Panc1 (cell line): Measurements from ENCODE around the gene MCTP1. TPM values are rescaled to one million over a fixed set of nuclear protein-coding genes. Genes with fewer than 3 reads are reported as not detected.

ENCODE experiments used
- ATAC-seq: fragments of 200-7000 bp; cut with Tn5 transposase; 2 replicates; pipeline ENCODE4 v1.9.1; 2020; ENCODE audit warnings: mild to moderate bottlenecking, moderate library complexity
- BruUV-seq: library from RNA; stranded (reverse); fragments of 400-500 nt; replicated peaks from 2 replicates; lab custom pipeline; 2021; lab: Mats Ljungman, UMichigan
- CTCF ChIA-PET: fragments of 300-600 bp; sonication (Branson Sonifier 250); formaldehyde crosslinking; loops from one replicate; lab custom pipeline; 2022; ENCODE audit warnings: antibody characterized with exemption; lab: Charles Lee
- POLR2A ChIA-PET: fragments of 300-600 bp; sonication (Branson Sonifier 250); formaldehyde crosslinking; loops from one replicate; lab custom pipeline; 2022; ENCODE audit warnings: antibody characterized with exemption; lab: Charles Lee
- DNase-seq: peaks from one replicate; pipeline ENCODE4 v3.0.0-alpha.2; 2010; ENCODE audit warnings: low read depth, low spot score
- H3K27ac ChIP-seq: 2 replicates; pipeline ENCODE4 v1.5.1; 2011; ENCODE audit warnings: mild to moderate bottlenecking, low read length, inconsistent platforms
- H3K27me3 ChIP-seq: fragments of 200-500 bp; sonication (Bioruptor generic); 2 replicates; pipeline ENCODE4 v1.6.0; 2014; ENCODE audit warnings: low read length, inconsistent platforms; ENCODE audit not compliant: control insufficient read depth, insufficient read depth
- H3K36me3 ChIP-seq: fragments of 200-500 bp; sonication (Bioruptor generic); 2 replicates; pipeline ENCODE4 v1.5.1; 2014; ENCODE audit warnings: inconsistent platforms, mild to moderate bottlenecking, low read length, moderate library complexity; ENCODE audit not compliant: control insufficient read depth, insufficient read depth
- H3K4me1 ChIP-seq: 2 replicates; pipeline ENCODE4 v1.5.1; 2011; ENCODE audit warnings: inconsistent platforms, mild to moderate bottlenecking, low read length, moderate library complexity; ENCODE audit not compliant: control insufficient read depth, insufficient read depth
- H3K4me3 ChIP-seq, 2 experiments: 2 replicates each; pipeline ENCODE4 v1.5.1; 2011 to 2012; ENCODE audit warnings: low read depth in 2 of 2, low read length in 2 of 2, mild to moderate bottlenecking in 2 of 2, inconsistent platforms in 1 of 2, moderate library complexity in 1 of 2
- H3K9me3 ChIP-seq: fragments of 200-500 bp; sonication (Bioruptor generic); 2 replicates; pipeline ENCODE4 v1.5.1; 2014; ENCODE audit warnings: low read depth, mild to moderate bottlenecking, inconsistent platforms, low read length, moderate library complexity; ENCODE audit not compliant: control insufficient read depth, insufficient read depth
- CTCF ChIP-seq: fragments of 450-650 bp; IDR thresholded peaks from 2 replicates; pipeline ENCODE4 v1.5.1; 2017; ENCODE audit warnings: mild to moderate bottlenecking
- POLR2AphosphoS5 ChIP-seq: IDR thresholded peaks from 2 replicates; pipeline ENCODE4 v1.6.1; 2012; ENCODE audit warnings: mild to moderate bottlenecking, low read depth, low read length, moderate library complexity
- SIN3A ChIP-seq: IDR thresholded peaks from 2 replicates; pipeline ENCODE4 v1.6.1; 2012; ENCODE audit warnings: low read depth, mild to moderate bottlenecking, low read length, moderate library complexity, borderline replicate concordance; ENCODE audit not compliant: insufficient read depth
- TCF7L2 ChIP-seq: IDR thresholded peaks from 2 replicates; pipeline ENCODE4 v1.6.1; 2011; ENCODE audit warnings: mild to moderate bottlenecking, low read depth, low read length, inconsistent platforms
- in situ Hi-C: cut with HindIII; loops from 2 replicates; pipeline ENCODE4 v1.10.0; 2016; ENCODE audit warnings: low sequenced_read_pairs, low pct_unique_long_range_greater_than_20kb
- intact Hi-C: fragments of 100-400 bp; cut with micrococcal nuclease; formaldehyde crosslinking; loops from one replicate; pipeline ENCODE4 v1.10.0; 2022; ENCODE audit not compliant: unreplicated experiment
- total RNA-seq: library from RNA; stranded (reverse); gene quantifications from one replicate; pipeline ENCODE4 v1.2.1, GENCODE V29; 2021; ENCODE audit not compliant: unreplicated experiment
- TF ChIP-seq, protein P1 (sequence below), 2 experiments: IDR thresholded peaks; 2 replicates each; pipeline ENCODE4 v1.6.1; 2011 to 2012; ENCODE audit warnings: low read depth in 2 of 2, control low read depth in 1 of 2, low read length in 1 of 2, mild to moderate bottlenecking in 1 of 2, moderate library complexity in 1 of 2; ENCODE audit not compliant: insufficient read depth in 1 of 2

The MCTP1 gene
- total RNA-seq, 1 experiment from 2014 or later: 39.8 TPM

DNA sequence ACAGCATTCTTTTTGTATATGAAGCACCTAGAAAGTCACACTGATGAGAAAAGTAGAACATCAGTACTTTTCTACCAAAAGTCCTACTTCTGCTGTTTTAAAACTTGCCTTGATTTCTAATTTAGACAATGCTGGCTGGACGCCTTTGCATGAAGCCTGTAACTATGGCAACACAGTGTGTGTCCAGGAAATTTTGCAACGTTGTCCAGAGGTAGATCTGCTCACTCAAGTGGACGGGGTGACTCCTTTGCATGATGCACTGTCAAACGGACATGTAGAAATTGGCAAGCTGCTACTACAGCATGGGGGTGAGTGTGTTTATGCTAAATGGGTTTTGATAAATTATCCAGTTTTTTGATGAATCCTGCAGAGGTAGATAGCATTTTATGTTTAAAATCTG, 592.9 kb downstream of the MCTP1 start:
- Histone ChIP-seq H3K36me3 (peaks cover 6% of the 10 kb centered on the region), H3K27ac (no peak overlapping the region), H3K4me1 (no peaks in the 10 kb centered on the region), H3K9me3 (no peaks in the 10 kb centered on the region), H3K27me3 (no peaks in the 10 kb centered on the region), H3K4me3 (no peak overlapping the region)
- intact Hi-C loops: loop anchor here (2.0 to 5.0 kb wide), 2 partner anchors 75 to 167 kb away; partner anchors contain the start of genes KIAA0825 and SLF1
- in situ Hi-C loops: no loop called here
- no TSS peak for BruUV-seq
- no peak for DNase-seq
- ChIA-PET CTCF (no interaction called here), POLR2A (no interaction called here)
- TF ChIP-seq CTCF: no peak
- TF ChIP-seq TCF7L2: no peak
- TF ChIP-seq SIN3A: no peak
- no peak for TF ChIP-seq POLR2AphosphoS5
- TF ChIP-seq, protein P1, sequence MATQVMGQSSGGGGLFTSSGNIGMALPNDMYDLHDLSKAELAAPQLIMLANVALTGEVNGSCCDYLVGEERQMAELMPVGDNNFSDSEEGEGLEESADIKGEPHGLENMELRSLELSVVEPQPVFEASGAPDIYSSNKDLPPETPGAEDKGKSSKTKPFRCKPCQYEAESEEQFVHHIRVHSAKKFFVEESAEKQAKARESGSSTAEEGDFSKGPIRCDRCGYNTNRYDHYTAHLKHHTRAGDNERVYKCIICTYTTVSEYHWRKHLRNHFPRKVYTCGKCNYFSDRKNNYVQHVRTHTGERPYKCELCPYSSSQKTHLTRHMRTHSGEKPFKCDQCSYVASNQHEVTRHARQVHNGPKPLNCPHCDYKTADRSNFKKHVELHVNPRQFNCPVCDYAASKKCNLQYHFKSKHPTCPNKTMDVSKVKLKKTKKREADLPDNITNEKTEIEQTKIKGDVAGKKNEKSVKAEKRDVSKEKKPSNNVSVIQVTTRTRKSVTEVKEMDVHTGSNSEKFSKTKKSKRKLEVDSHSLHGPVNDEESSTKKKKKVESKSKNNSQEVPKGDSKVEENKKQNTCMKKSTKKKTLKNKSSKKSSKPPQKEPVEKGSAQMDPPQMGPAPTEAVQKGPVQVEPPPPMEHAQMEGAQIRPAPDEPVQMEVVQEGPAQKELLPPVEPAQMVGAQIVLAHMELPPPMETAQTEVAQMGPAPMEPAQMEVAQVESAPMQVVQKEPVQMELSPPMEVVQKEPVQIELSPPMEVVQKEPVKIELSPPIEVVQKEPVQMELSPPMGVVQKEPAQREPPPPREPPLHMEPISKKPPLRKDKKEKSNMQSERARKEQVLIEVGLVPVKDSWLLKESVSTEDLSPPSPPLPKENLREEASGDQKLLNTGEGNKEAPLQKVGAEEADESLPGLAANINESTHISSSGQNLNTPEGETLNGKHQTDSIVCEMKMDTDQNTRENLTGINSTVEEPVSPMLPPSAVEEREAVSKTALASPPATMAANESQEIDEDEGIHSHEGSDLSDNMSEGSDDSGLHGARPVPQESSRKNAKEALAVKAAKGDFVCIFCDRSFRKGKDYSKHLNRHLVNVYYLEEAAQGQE (IDR thresholded peaks at IDR 0.05; ENCODE audit: insufficient read depth in 1 of 2, low read depth in 2 of 2, low read length in 1 of 2): no peak
- no peak for ATAC-seq

- Histone ChIP-seq H3K4me3 (no peak overlapping the region), H3K36me3 (peaks cover 6% of the 10 kb centered on the region), H3K27ac (no peak overlapping the region), H3K4me1 (no peaks in the 10 kb centered on the region), H3K9me3 (no peaks in the 10 kb centered on the region), H3K27me3 (no peaks in the 10 kb centered on the region)
- intact Hi-C loops (loop anchor here (5.0 kb wide), 1 partner anchor 74 kb away; the partner anchor contains the start of genes KIAA0825 and SLF1), in situ Hi-C loops (no loop called here)
- ATAC-seq (no peak), DNase-seq (no peak)
- ChIA-PET POLR2A (no interaction called here), CTCF (no interaction called here)
- no TSS peak for BruUV-seq
- no peak for TF ChIP-seq SIN3A
- TF ChIP-seq CTCF: no peak
- TF ChIP-seq, protein P1 (IDR thresholded peaks at IDR 0.05; ENCODE audit: insufficient read depth in 1 of 2, low read depth in 2 of 2, low read length in 1 of 2): no peak
- TF ChIP-seq POLR2AphosphoS5: no peak
- TF ChIP-seq TCF7L2: no peak
Observed at GRCh38 chr5:94691291-94691690, 593.6 kb downstream of the MCTP1 start.
